CD4-positive, alpha-beta T cell treated with Interleukin-1 beta for 1 hour (primary cell): Measurements from ENCODE around the gene BBOX1.
"Not testable (repeated sequence)": the region's sequence is repeated elsewhere in the genome, so short reads cannot be mapped to it uniquely, and the experiment has no call there.

ENCODE experiments used
- DNase-seq, 2 donors: peaks; one replicate each; pipeline ENCODE4 v3.0.0-alpha.2; 2020 to 2022

The BBOX1 gene

DNA sequence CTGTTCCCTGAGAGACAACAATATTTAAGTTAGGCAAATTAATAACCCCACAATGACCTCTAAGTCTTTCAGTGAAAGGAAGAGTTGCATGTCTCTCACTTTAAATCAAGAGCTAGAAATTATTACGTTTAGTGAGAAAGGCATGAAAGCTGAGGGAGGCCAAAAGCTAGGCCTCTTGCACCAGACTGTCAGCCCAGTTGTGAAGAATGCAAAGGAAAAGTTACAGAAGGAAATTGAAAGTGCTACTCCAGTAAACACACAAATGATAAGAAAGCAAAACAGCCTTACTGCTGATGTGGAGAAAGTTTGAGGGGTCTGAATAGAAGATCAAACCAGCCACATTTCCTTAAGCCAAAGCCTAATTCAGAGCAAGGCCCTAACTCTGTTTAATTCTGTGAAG lies 45.0 kb downstream of the BBOX1 start:
- DNase-seq, result no peak

GRCh38 chr11:27087432-27087831 lies 46.8 kb downstream of the BBOX1 start:
- DNase-seq, result no peak

DNA sequence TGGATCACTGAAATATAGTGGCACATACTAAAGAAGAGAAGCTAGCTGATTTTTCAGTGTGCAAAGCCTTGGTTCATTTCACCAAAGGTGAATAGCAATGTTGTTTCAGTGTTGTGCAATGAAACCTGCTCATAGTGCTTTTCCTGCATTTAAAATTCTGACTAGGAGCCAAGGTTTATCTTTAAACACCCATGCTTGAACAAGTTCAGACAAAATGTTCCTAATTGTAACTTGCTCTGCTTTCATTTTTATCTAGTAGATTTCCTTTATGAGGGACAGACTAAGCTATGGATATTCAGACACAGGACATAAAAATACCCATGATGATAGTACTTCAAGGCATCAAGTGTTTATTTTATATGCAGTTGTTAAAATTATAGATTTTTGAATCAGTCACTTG lies 47.7 kb downstream of the BBOX1 start:
- no peak for DNase-seq

DNA sequence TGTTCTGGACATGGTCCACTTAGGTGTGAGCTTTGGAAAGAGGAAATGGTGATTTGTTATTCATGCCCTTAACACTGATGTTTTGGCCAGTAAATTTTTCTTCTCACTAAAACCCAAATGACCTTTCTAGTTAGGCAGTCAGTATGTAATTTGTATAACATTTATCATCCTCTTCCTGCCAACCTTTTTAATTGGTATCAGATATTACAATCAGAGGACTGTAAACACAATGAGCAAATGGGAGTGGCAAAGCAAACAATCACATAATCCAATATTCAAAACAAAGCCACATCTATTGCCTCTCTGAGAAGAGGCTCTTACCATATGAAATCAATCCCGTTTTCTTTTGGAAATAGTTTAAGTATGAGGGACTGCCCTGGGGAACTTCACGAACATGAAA lies 49.1 kb downstream of the BBOX1 start:
- no peak for DNase-seq

DNA sequence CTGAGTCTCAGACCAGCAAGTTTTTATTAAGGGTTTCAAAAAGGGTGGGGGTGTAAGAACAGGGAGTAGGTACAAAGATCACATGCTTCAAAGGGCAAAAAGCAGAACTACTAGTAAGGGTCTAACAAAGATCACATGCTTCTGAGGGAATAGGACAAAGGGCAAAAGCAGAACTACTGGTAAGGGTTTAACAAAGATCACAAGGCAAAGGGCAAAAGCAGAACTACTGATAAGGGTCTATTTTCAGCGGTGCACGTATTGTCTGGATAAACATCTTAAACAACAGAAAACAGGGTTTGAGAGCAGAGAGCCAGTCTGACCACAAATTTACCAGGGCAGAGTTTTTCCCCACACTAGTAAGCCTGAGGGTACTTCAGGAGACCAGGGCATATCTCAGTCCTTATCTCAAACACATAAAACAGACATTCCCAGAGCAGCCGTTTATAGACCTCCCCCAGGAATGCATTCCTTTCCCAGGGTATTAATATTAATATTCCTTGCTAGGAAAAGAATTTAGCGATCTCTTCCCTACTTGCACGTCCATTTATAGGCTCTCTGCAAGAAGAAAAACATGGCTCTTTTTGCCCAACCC lies 49.8 kb downstream of the BBOX1 start:
- not testable (repeated sequence) for DNase-seq

GRCh38 chr11:27094120-27094519 lies 53.5 kb downstream of the BBOX1 start:
- no peak for DNase-seq

DNA sequence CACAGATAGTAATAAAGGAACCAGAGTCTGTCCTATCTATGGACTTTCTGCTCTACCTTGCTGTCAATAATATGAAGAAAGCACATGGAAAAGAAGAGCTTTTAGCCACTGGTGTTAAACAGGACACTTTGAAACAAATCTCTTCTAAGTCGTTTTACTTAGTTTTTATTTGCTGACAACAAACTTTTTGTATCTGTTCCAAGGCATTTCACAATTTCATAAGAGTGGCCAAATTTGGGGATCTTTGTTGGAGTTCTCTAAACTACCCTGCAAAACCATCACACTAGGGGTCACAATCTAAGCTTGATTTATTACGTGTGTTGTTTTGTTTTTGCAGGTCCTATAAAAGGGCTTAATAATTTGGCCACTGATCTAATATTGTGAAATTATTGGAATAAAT lies 54.4 kb downstream of the BBOX1 start:
- no peak for DNase-seq

- DNase-seq, result no peak
Observed at GRCh38 chr11:27095887-27096286, 55.3 kb downstream of the BBOX1 start.

DNA sequence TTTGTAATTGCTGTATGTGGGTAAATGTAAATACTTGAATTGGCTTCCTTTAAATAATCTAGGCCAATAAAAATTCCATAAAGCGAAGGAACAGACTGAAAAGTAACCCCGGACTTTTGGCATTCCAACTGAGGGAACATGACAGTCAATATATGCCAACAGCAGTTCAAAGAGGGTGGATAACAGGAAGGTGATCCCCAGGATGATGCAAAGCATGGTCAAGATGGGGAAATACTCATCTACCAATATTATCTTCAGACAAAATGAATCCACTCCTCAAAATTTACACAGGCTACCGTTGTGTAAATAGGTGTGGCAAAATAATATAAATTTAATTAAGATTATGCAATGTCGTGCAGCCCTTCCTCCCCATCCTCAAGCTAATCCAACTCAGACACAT lies 56.9 kb downstream of the BBOX1 start:
- DNase-seq, result no peak

- DNase-seq, result no peak
Observed at GRCh38 chr11:27100534-27100933, 59.9 kb downstream of the BBOX1 start.

GRCh38 chr11:27107548-27107947 lies 66.9 kb downstream of the BBOX1 start:
- DNase-seq, result peak in 1 of 2 donors; percentile 0

DNA sequence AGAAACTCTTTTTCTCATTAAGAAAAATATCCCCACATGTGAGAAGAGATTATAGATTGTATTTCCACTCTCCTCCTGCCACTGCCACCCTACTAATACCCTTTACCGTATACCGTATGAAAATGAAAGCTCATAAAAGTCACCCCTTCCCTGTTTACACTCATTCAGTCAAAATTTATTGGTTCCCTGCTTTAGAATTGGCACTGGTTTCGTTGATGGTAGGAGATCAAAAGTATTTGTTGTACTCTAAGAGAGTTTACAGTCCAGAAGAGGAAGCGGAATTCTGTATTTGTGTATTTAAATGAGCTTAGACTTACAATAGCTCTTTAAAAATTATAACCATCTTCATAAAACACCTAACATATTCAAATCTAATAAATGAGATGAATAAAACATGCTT lies 68.2 kb downstream of the BBOX1 start:
- no peak for DNase-seq

GRCh38 chr11:27111896-27112295 lies 71.3 kb downstream of the BBOX1 start:
- no peak for DNase-seq

DNA sequence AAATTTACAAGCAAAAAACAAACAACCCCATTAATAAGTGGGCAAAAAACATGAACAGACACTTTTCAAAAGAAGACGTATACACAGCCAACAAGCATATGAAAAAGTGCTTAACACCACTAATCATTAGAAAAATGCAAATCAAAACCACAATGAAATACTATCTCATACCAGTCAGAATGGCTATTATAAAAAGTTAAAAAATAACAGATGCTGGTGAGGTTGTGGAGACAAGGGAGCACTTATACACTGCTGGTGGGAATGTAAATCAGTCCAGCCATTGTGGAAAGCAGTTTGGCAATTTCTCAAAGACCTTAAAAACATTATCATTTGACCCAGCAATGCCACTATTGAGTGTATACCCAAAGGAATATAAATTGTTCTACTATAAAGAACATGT lies 72.3 kb downstream of the BBOX1 start:
- no peak for DNase-seq

DNA sequence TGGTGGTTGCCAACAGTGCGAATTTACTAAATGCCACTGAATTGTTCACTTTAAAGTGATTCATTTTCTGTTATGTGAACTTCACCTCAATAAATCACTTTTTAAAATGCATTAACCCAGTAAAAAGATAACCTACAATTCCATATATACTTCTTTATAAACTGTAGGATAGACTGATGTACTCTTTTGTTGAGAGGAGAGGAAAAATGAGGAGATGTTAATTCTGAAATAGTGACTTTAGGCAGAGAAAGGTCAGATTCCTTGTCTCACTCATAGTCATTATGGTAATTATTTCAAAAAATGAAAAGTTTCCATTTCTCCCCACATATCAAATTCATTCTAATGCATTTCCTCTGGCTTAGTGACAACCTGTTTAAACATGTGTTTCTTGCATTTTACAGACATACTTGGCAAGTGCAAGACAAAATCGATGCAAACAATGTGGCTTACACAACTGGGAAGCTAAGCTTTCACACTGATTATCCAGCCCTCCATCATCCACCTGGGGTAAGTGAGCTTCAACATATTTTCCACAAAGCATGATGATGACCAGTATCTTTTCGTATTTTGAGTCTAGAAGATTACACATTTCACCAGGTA lies 74.5 kb downstream of the BBOX1 start:
- no peak for DNase-seq

DNA sequence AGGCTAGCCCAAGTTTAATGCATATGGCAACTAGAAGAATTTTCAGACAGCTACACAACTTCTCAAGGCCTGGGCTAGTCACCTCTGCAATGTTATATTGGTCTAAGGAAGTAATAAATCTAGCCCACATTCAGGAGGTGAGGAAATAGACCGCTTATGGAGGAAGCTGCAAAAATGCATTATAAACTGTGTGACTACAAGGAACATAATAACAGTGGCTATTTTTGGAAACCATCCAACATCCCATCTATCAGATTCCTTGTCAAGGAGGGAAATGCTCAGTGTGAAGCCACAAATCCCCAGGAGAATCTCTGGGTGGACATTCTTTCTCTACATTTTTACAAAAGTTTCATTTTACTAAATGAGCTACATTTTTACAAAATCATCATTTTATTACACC lies 76.1 kb downstream of the BBOX1 start:
- DNase-seq, result no peak

DNA sequence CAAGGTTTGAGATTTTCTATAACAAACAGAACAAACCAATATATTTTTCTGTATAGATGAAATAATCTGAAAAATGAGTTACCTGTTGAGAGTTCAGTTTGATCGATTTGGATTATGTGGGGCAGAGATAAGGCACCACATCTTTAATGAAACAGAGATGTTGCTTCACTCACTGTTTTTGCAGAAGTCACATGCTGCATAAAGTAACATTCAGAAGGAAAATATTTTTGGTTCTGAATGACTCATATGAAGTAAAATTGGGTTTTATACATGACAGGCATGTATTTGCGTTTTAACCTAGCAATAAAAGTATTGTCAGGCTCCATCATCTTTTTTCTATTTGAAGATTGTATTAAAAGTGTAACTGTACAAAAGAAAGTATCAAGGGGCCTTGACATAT lies 77.8 kb downstream of the BBOX1 start:
- no peak for DNase-seq

- DNase-seq, result no peak
Observed at GRCh38 chr11:27118949-27119348, 78.3 kb downstream of the BBOX1 start.

GRCh38 chr11:27119396-27119795 lies 78.8 kb downstream of the BBOX1 start:
- DNase-seq, result no peak

- no peak for DNase-seq
Observed at GRCh38 chr11:27120211-27120610, 79.6 kb downstream of the BBOX1 start.

DNA sequence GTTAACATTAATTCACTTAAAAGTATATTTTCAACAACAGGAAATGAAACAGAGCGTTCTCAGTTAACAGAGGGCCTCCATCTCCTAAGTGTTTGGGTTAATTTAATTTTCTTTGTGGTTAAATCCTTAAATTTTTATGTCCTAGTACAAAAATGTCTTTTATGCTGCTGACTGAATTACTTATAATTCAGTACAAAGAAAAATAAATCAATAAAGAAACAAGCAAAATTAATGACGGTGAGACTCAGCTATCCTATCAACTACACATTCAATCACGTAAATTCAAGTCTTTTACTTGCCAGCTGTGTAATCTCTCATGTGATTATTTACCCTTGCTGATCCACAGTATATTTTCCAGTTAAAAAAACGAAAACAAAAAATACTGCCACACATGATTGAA lies 81.4 kb downstream of the BBOX1 start:
- DNase-seq, result no peak

GRCh38 chr11:27124514-27125264 lies 84.1 kb downstream of the BBOX1 start:
- no peak for DNase-seq

GRCh38 chr11:27129686-27130085 lies 89.1 kb downstream of the BBOX1 start:
- DNase-seq, result no peak

- no peak for DNase-seq
Observed at GRCh38 chr11:27130806-27131205, 90.2 kb downstream of the BBOX1 start.

- DNase-seq, result not testable (repeated sequence)
Observed at GRCh38 chr11:27135924-27136329, 95.3 kb downstream of the BBOX1 start.
